Right lobe of liver (tissue), 6 donors: ENCODE measurements around the gene NRIP1. TPM values are rescaled to one million over a fixed set of nuclear protein-coding genes. Genes with fewer than 3 reads are reported as not detected.

Experiments used
- ATAC-seq, 4 donors: fragments of 200-7000 bp; cut with Tn5 transposase; one replicate each; pipeline ENCODE4 v1.9.1; 2020; ENCODE audit warnings: mild to moderate bottlenecking in 4 of 4, moderate library complexity in 4 of 4
- DNase-seq, 3 donors: peaks; one replicate each; pipeline ENCODE4 v3.0.0-alpha.2; 2020
- H3K27ac ChIP-seq, 3 donors: fragments of 200-600 bp; one replicate each; pipeline ENCODE4 v1.8.0; 2022
- H3K27me3 ChIP-seq, 2 donors: fragments of 200-600 bp; one replicate each; pipeline ENCODE4 v1.8.0; 2022
- H3K36me3 ChIP-seq, 4 donors: fragments of 200-600 bp; sonication (generic) in 1 of 4; one replicate each; pipeline versions ENCODE4 v1.5.1 to v1.8.0; 2017 to 2022; ENCODE audit warnings: control low read depth in 1 of 4
- H3K4me1 ChIP-seq, 4 donors: fragments of 200-600 bp; sonication (generic) in 1 of 4; one replicate each; pipeline versions ENCODE4 v1.5.1 to v1.8.0; 2017 to 2022; ENCODE audit warnings: control low read depth in 1 of 4
- H3K4me3 ChIP-seq, 3 donors: fragments of 200-600 bp; one replicate each; pipeline ENCODE4 v1.8.0; 2022
- H3K9me3 ChIP-seq, 4 donors: fragments of 200-600 bp; sonication (generic) in 1 of 4; one replicate each; pipeline versions ENCODE4 v1.5.1 to v1.8.0; 2017 to 2022; ENCODE audit warnings: control low read depth in 1 of 4
- CTCF ChIP-seq, 4 donors: fragments of 200-600 bp in 3 of 4; fragments of 450-650 bp in 1 of 4; IDR thresholded peaks; one replicate each; pipeline versions ENCODE4 v1.5.1 to v1.8.0; 2016 to 2022; ENCODE audit warnings: antibody characterized with exemption in 4 of 4, mild to moderate bottlenecking in 2 of 4
- POLR2A ChIP-seq: fragments of 450-650 bp; IDR thresholded peaks from one replicate; pipeline ENCODE4 v1.6.1; 2017; ENCODE audit warnings: antibody characterized with exemption, mild to moderate bottlenecking
- WGBS: methylation state at CpG from one replicate; pipeline ENCODE4 v1.1.6; 2018; ENCODE audit warnings: low coverage, low lambda C conversion rate; ENCODE audit not compliant: insufficient coverage; ENCODE audit errors: missing lambda C conversion rate; 5-methylcytosine and 5-hydroxymethylcytosine counted together
- intact Hi-C, 2 donors: fragments of 100-400 bp; cut with DNase I; formaldehyde crosslinking; loops; one replicate each; pipeline versions ENCODE4 v1.11.2 to v1.14.1; 2022
- total RNA-seq, 6 experiments: library from RNA; depleted of rRNA in 2 of 6; stranded (reverse); fragments of >200 nt in 2 of 6; fragmentation: NEBNext Ultra II Directional in 3 of 6; extraction: Animal tissue kit (Norgen Biotek cat#: 25700) in 3 of 6; gene quantifications; one replicate each; pipeline versions ENCODE4 v1.1.0 to v1.2.4, GENCODE V29; 2016 to 2023
- donor health status: DM: no; HTN: yes; CAD: no.
- donor health status: DM: no; HTN: no; CAD: no.
- donor health status: DM: no; HTN: no; CAD: no.
- donor health status: DM: no; HTN: yes; CAD: no.
- donor health status: DM: no; HTN: yes; CAD: no.

The NRIP1 gene
- total RNA-seq, 6 experiments from 2014 or later = 15.4 to 34.0 (median 21.5) TPM

DNA sequence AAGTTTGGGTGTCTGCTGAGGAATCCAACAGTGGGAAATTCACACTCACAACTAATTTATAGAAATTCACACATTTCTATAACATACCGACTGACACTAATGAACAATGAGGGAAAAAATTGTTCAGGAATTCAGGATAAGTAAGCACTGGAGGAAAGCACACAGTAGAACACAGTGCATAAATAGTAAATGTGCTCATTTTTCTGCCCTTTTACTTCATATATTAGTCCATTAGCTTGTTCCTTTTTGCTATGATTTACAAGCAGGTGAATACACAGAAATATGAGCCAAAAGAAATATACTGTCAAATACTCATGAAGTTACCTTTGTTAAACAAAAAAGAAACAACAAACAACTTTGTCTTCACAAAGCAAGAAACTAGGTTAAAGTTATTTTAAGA is 11.3 kb downstream of the NRIP1 start:
- no peak overlapping the region for H3K27ac ChIP-seq
- H3K27me3 ChIP-seq = no peaks in the 10 kb centered on the region
- H3K36me3 ChIP-seq = no peaks in the 10 kb centered on the region
- H3K9me3 ChIP-seq = no peaks in the 10 kb centered on the region
- 53% methylated on average over 1 of the region's 1 CpG for WGBS
- H3K4me3 ChIP-seq = no peak overlapping the region
- intact Hi-C loops = no loop called here
- no peak for ATAC-seq
- no peak for DNase-seq
- no peak for TF ChIP-seq POLR2A
- no peak for TF ChIP-seq CTCF (IDR thresholded peaks at IDR 0.05)
- peaks cover 0 to 69% (median 18%) of the 10 kb centered on the region in 4 donors for H3K4me1 ChIP-seq

DNA sequence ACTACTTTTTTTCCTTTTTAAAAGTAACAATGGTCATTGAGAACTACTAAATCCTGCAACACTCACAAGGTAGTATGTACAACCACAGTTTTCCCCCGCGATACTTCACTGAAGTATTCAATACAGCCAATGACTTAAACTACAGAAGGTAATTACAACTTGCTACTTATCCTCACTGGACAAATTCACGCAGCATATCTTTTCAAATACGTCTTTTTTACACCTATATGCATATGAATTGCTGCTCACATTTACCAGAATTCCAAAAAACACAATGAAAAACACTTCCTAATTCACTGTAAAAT is 12.4 kb downstream of the NRIP1 start:
- H3K4me3 ChIP-seq = no peak overlapping the region
- H3K4me1 ChIP-seq = peaks cover 0 to 58% (median 18%) of the 10 kb centered on the region in 4 donors
- intact Hi-C loops = no loop called here
- no peak overlapping the region for H3K27ac ChIP-seq
- no peaks in the 10 kb centered on the region for H3K27me3 ChIP-seq
- no peak for ATAC-seq
- DNase-seq = no peak
- no peaks in the 10 kb centered on the region for H3K36me3 ChIP-seq
- 68% methylated on average over 4 of the region's 4 CpGs for WGBS
- TF ChIP-seq POLR2A = no peak
- no peak for TF ChIP-seq CTCF (IDR thresholded peaks at IDR 0.05)
- H3K9me3 ChIP-seq = no peaks in the 10 kb centered on the region

- H3K27ac ChIP-seq = no peak overlapping the region
- no peak for DNase-seq
- peak in 3 of 4 donors; percentile 26 to 40 (median 28) for ATAC-seq
- H3K4me1 ChIP-seq = peaks cover 0 to 52% (median 18%) of the 10 kb centered on the region in 4 donors
- H3K4me3 ChIP-seq = no peak overlapping the region
- intact Hi-C loops = no loop called here
- no peaks in the 10 kb centered on the region for H3K9me3 ChIP-seq
- no peaks in the 10 kb centered on the region for H3K27me3 ChIP-seq
- no peaks in the 10 kb centered on the region for H3K36me3 ChIP-seq
- WGBS = 26% methylated on average over 9 of the region's 9 CpGs
- no peak for TF ChIP-seq POLR2A
- TF ChIP-seq CTCF (IDR thresholded peaks at IDR 0.05) = no peak
Measured at GRCh38 chr21:15051644-15052458, 12.9 kb downstream of the NRIP1 start.

- Histone ChIP-seq H3K9me3 (no peaks in the 10 kb centered on the region), H3K36me3 (no peaks in the 10 kb centered on the region), H3K27me3 (no peaks in the 10 kb centered on the region), H3K4me3 (no peak overlapping the region), H3K27ac (no peak overlapping the region), H3K4me1 (peaks cover 0 to 52% (median 18%) of the 10 kb centered on the region in 4 donors)
- DNase-seq = no peak
- TF ChIP-seq CTCF (IDR thresholded peaks at IDR 0.05) (no peak), POLR2A (no peak)
- intact Hi-C loops = no loop called here
- WGBS = 44% methylated on average over 9 of the region's 11 CpGs
- peak; percentile 9 to 56 (median 38) for ATAC-seq
Measured at GRCh38 chr21:15050568-15051377, 14.0 kb downstream of the NRIP1 start.
